GM23248 (cell line): ENCODE data around the gene SPATA3. TPM values are rescaled to one million over a fixed set of nuclear protein-coding genes. Genes with fewer than 3 reads are reported as not detected.

ENCODE experiments used
- DNase-seq: peaks from one replicate; pipeline ENCODE4 v3.0.0-alpha.2; 2015
- H2AFZ ChIP-seq: fragments of 200-600 bp; sonication (generic); 2 replicates; pipeline ENCODE4 v1.6.1; 2016; ENCODE audit warnings: antibody characterized with exemption
- H3F3A ChIP-seq: fragments of 200-600 bp; sonication (generic); 2 replicates; pipeline ENCODE4 v1.6.1; 2016; ENCODE audit warnings: mild to moderate bottlenecking, antibody characterized with exemption, mixed run types; ENCODE audit not compliant: insufficient read depth
- H3K27ac ChIP-seq: fragments of 200-600 bp; sonication (generic); 2 replicates; pipeline ENCODE4 v1.5.1; 2016; ENCODE audit warnings: mild to moderate bottlenecking
- H3K27me3 ChIP-seq: fragments of 200-600 bp; sonication (generic); replicated peaks from 2 replicates; pipeline ENCODE4 v1.6.1; 2016; ENCODE audit warnings: mild to moderate bottlenecking; ENCODE audit not compliant: insufficient read depth
- H3K36me3 ChIP-seq: fragments of 200-600 bp; sonication (generic); 2 replicates; pipeline ENCODE4 v1.6.1; 2016; ENCODE audit warnings: low read depth, mild to moderate bottlenecking
- H3K4me1 ChIP-seq: fragments of 200-600 bp; sonication (generic); 2 replicates; pipeline ENCODE4 v1.6.1; 2016; ENCODE audit warnings: mild to moderate bottlenecking; ENCODE audit not compliant: insufficient read depth
- H3K4me2 ChIP-seq: fragments of 200-600 bp; sonication (generic); one replicate; pipeline ENCODE4 v1.6.1; 2016; ENCODE audit warnings: mild to moderate bottlenecking; ENCODE audit not compliant: unreplicated experiment
- H3K4me3 ChIP-seq: fragments of 200-600 bp; sonication (generic); 2 replicates; pipeline ENCODE4 v1.5.1; 2016; ENCODE audit warnings: mild to moderate bottlenecking
- H3K79me2 ChIP-seq: fragments of 200-600 bp; sonication (generic); 2 replicates; pipeline ENCODE4 v1.6.1; 2016; ENCODE audit warnings: mild to moderate bottlenecking; ENCODE audit not compliant: insufficient read depth
- H3K9ac ChIP-seq: fragments of 200-600 bp; sonication (generic); 2 replicates; pipeline ENCODE4 v1.6.1; 2016; ENCODE audit warnings: mild to moderate bottlenecking
- H3K9me2 ChIP-seq: fragments of 200-600 bp; sonication (generic); 2 replicates; pipeline ENCODE4 v1.6.1; 2016; ENCODE audit warnings: mixed run types, mild to moderate bottlenecking, moderate library complexity; ENCODE audit not compliant: insufficient read depth
- H3K9me3 ChIP-seq: fragments of 200-600 bp; sonication (generic); one replicate; pipeline ENCODE4 v1.6.1; 2017; ENCODE audit warnings: low read depth
- H4K20me1 ChIP-seq: fragments of 200-600 bp; sonication (generic); 2 replicates; pipeline ENCODE4 v1.6.0; 2016; ENCODE audit not compliant: insufficient read depth
- EZH2 ChIP-seq: fragments of 200-600 bp; sonication (generic); IDR thresholded peaks from 2 replicates; pipeline ENCODE4 v1.6.1; 2018; ENCODE audit warnings: antibody characterized with exemption, mild to moderate bottlenecking; ENCODE audit not compliant: insufficient read depth, poor library complexity, severe bottlenecking
- EZH2phosphoT487 ChIP-seq: fragments of 200-600 bp; sonication (generic); IDR thresholded peaks from 2 replicates; pipeline ENCODE4 v1.6.1; 2018; ENCODE audit warnings: antibody characterized with exemption, moderate library complexity, mild to moderate bottlenecking, low read depth; ENCODE audit not compliant: insufficient read depth
- WGBS, 2 experiments: methylation state at CpG; one replicate each; pipeline ENCODE4 v1.1.6; 2015 to 2017; ENCODE audit warnings: low lambda C conversion rate in 2 of 2, low coverage in 1 of 2; ENCODE audit errors: missing lambda C conversion rate in 2 of 2; 5-methylcytosine and 5-hydroxymethylcytosine counted together
- in situ Hi-C: fragments of 300-500 bp; cut with MboI; formaldehyde crosslinking; loops from 2 replicates; pipeline ENCODE4 v1.15.0; 2020
- polyA plus RNA-seq: library from polyadenylated mRNA; unstranded; fragments of >200 nt; fragmentation: Nextera tagmentation; extraction: Ambion mirVana; gene quantifications from 2 replicates; pipeline ENCODE4 v1.2.1, GENCODE V29; 2016
- total RNA-seq: library from RNA; depleted of rRNA; stranded (reverse); fragments of >200 nt; shearing (Covaris generic); gene quantifications from 2 replicates; pipeline ENCODE4 v1.2.3, GENCODE V29; 2014

Gene SPATA3
- total and polyA plus RNA-seq, 2 experiments from 2014 or later = not detected

DNA sequence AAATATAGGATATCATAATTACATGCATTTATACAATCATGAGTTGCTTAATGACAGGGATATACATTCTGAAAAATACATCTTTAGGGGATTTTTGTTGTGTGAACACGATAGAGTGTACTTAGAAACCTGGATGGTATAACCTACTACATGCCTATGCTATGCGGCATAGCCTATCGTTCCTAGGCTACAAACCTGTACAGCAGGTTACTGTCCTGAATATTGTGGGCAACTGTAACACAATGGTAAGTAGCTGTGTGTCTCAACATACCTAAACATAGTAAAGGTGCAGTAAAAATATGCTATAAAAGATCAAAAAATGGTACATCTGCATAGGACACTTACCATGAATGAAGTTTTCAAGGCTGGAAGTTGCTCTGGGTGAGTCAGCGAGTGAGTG, 47.9 kb downstream of the SPATA3 start:
- Histone ChIP-seq H3K36me3 (no peaks in the 10 kb centered on the region), H3K27ac (no peak overlapping the region), H4K20me1 (no peaks in the 10 kb centered on the region), H3K27me3 (peaks cover 25% of the 10 kb centered on the region), H3K79me2 (no peaks in the 10 kb centered on the region), H2AFZ (no peak overlapping the region), H3F3A (no peaks in the 10 kb centered on the region), H3K9me3 (no peaks in the 10 kb centered on the region), H3K4me1 (no peaks in the 10 kb centered on the region), H3K9me2 (no peaks in the 10 kb centered on the region), H3K4me2 (no peak overlapping the region), H3K4me3 (no peak overlapping the region), H3K9ac (no peak overlapping the region)
- DNase-seq = no peak
- 72 to 85% methylated on average over 4 of the region's 4 CpGs for WGBS, 2 experiments
- in situ Hi-C loops = no loop called here
- no peak for TF ChIP-seq EZH2
- no peak for TF ChIP-seq EZH2phosphoT487

DNA sequence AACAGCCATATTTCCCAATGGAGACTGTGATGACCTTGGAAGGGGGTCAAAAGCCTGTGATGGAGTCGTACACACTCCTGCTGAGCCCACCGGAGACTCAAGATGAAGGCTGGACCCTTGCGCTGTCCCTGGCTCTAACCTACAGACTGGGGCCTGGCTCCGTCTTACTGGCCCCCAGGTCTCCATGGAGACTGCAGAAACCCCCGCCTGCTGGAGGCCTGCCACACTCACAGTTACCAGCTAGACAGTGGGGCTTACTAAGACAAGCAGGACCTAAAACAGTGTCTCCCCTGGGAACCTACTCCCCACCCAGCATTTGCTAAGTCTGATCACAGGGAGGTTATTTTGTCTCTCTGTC, 51.0 kb downstream of the SPATA3 start:
- Histone ChIP-seq H3K9me2 (no peaks in the 10 kb centered on the region), H3K4me1 (no peaks in the 10 kb centered on the region), H4K20me1 (no peaks in the 10 kb centered on the region), H3K27ac (no peak overlapping the region), H3F3A (no peaks in the 10 kb centered on the region), H3K27me3 (peaks cover 5% of the 10 kb centered on the region; the same call in 1 of the 2 replicates), H3K79me2 (no peaks in the 10 kb centered on the region), H3K9me3 (no peaks in the 10 kb centered on the region), H3K9ac (no peak overlapping the region), H2AFZ (no peak overlapping the region), H3K4me3 (no peak overlapping the region), H3K4me2 (no peak overlapping the region), H3K36me3 (no peaks in the 10 kb centered on the region)
- in situ Hi-C loops = no loop called here
- WGBS, 2 experiments = 38 to 48% methylated on average over 5 of the region's 5 CpGs
- no peak for TF ChIP-seq EZH2phosphoT487
- TF ChIP-seq EZH2 = no peak
- no peak for DNase-seq

DNA sequence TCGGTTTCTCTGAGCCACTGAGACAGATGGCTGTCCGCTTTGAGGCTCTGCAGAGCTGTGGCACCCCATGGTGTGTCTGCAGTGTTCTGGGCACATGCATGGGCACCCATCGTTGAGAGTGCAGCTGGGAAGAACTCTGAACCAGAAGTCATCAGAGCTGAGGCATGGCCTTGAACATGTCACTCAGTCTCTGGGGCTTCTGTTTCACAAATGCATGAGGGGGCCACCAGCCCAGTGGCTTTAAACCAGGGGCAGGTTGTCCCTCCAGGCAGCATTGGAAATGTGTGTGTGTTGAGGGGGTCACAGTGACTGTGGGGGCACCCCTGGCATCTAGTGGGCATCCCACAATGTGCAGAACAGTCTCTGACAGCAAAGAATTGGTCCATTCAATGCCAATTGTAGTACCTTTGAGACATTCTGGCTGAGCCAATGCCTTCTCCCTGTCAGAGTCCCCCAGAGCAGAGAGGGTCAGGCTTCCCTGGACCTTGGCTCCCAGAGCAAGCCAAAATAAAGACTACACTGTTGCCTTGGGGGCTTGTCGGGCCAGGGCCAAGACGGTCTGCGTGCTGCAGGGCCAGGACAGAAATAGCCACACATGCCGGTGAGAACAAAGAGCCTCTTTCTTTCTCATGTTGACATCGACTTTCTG, 51.5 kb downstream of the SPATA3 start:
- no peaks in the 10 kb centered on the region for H3K36me3 ChIP-seq
- peaks cover 5% of the 10 kb centered on the region; the same call in 1 of the 2 replicates for H3K27me3 ChIP-seq
- no peak overlapping the region for H3K27ac ChIP-seq
- H3K9me3 ChIP-seq = no peaks in the 10 kb centered on the region
- 54 to 63% methylated on average over 7 to 8 of the region's 8 CpGs for WGBS, 2 experiments
- no peak overlapping the region for H2AFZ ChIP-seq
- DNase-seq = no peak
- H3K79me2 ChIP-seq = no peaks in the 10 kb centered on the region
- H3F3A ChIP-seq = no peaks in the 10 kb centered on the region
- no peaks in the 10 kb centered on the region for H3K4me1 ChIP-seq
- in situ Hi-C loops = no loop called here
- no peaks in the 10 kb centered on the region for H3K9me2 ChIP-seq
- no peak overlapping the region for H3K4me2 ChIP-seq
- H4K20me1 ChIP-seq = no peaks in the 10 kb centered on the region
- TF ChIP-seq EZH2 = no peak
- TF ChIP-seq EZH2phosphoT487 = no peak
- no peak overlapping the region for H3K9ac ChIP-seq
- H3K4me3 ChIP-seq = no peak overlapping the region

DNA sequence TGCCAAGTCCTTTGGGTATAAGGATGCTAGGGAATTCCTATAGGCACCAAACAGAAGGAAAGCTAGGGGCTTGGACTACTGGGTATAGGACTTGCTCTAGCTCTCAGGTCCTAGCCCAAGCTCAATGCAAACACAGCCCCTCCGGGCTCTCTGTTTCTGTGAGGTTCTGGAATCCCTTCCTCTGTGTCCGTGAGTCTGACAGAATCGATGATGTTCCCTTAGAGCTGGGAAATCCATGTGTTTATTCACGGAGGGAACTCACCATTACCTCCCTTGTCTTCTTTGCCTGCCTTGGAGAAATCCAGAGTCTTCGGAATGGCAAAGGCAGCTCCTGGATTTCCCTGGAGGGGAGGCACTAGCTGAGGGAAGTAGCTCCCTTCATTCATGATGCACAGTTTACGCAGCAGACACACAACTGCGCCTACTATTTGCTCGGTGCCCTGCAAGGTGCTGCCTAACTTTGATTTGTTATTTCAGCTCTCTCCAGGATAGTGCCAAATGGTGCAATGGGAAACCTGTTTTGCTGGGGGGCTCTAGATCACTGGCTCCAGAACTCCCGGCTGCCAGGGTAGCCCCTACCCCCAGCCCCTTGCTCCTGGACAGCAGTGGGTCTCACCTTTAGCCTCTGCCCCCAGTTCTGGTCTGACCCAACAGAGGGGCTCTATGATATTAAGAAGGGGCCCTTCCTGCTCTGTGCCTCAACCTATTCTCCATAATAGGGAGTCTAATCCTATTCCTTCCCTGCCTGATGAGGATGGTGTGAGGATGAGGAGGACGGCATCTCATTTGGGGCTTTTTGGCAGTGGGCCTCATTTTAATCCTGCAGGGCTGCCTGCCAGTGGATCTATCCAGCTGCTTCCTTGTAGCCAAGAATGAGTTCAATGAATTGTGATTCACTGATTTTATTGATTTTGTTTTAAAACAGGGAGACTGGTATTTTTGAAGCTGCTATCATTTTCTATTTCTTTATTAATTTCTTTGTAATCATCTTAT, 52.3 kb downstream of the SPATA3 start:
- in situ Hi-C loops = no loop called here
- H3K4me3 ChIP-seq = no peak overlapping the region
- H3K27me3 ChIP-seq = peaks cover 5% of the 10 kb centered on the region; the same call in 1 of the 2 replicates
- no peaks in the 10 kb centered on the region for H4K20me1 ChIP-seq
- H3K9me2 ChIP-seq = no peaks in the 10 kb centered on the region
- H3K9ac ChIP-seq = no peak overlapping the region
- no peaks in the 10 kb centered on the region for H3K79me2 ChIP-seq
- no peaks in the 10 kb centered on the region for H3K4me1 ChIP-seq
- DNase-seq = no peak
- H3F3A ChIP-seq = no peaks in the 10 kb centered on the region
- H3K36me3 ChIP-seq = no peaks in the 10 kb centered on the region
- TF ChIP-seq EZH2 (no peak), EZH2phosphoT487 (no peak)
- H3K4me2 ChIP-seq = no peak overlapping the region
- H3K9me3 ChIP-seq = no peaks in the 10 kb centered on the region
- H2AFZ ChIP-seq = no peak overlapping the region
- no peak overlapping the region for H3K27ac ChIP-seq
- 41 to 46% methylated on average over 10 of the region's 10 CpGs for WGBS, 2 experiments
